Karpas-422 (cell line): Measurements from ENCODE around the gene NEB. TPM values are rescaled to one million over a fixed set of nuclear protein-coding genes. Genes with fewer than 3 reads are reported as not detected.
"Not testable (repeated sequence)": the region's sequence is repeated elsewhere in the genome, so short reads cannot be mapped to it uniquely, and the experiment has no call there.

Experiments
- DNase-seq: peaks from one replicate; pipeline ENCODE4 v3.0.0-alpha.2; 2015
- H2AFZ ChIP-seq: fragments of 200-600 bp; sonication (generic); 2 replicates; pipeline ENCODE4 v1.6.1; 2014; ENCODE audit warnings: antibody characterized with exemption, low read length, mixed read lengths
- H3K27ac ChIP-seq: fragments of 200-600 bp; sonication (generic); 2 replicates; pipeline ENCODE4 v1.5.1; 2014; ENCODE audit warnings: mild to moderate bottlenecking, low read length, moderate library complexity
- H3K27me3 ChIP-seq: fragments of 200-600 bp; sonication (generic); 2 replicates; pipeline ENCODE4 v1.6.1; 2014; ENCODE audit warnings: low read length, mixed read lengths
- H3K36me3 ChIP-seq: fragments of 200-600 bp; sonication (generic); 2 replicates; pipeline ENCODE4 v1.6.1; 2014; ENCODE audit warnings: low read length, mixed read lengths; ENCODE audit not compliant: insufficient read depth
- H3K4me1 ChIP-seq: fragments of 200-600 bp; sonication (generic); 2 replicates; pipeline ENCODE4 v1.6.1; 2014; ENCODE audit warnings: mild to moderate bottlenecking, low read length, mixed read lengths
- H3K4me2 ChIP-seq: fragments of 200-600 bp; sonication (generic); 2 replicates; pipeline ENCODE4 v1.6.1; 2014; ENCODE audit warnings: low read length, low read depth, mild to moderate bottlenecking; ENCODE audit not compliant: poor library complexity, severe bottlenecking
- H3K4me3 ChIP-seq: fragments of 200-600 bp; sonication (generic); 2 replicates; pipeline ENCODE4 v1.5.1; 2014; ENCODE audit warnings: mild to moderate bottlenecking, antibody characterized with exemption, low read length, mixed read lengths
- H3K79me2 ChIP-seq: fragments of 200-600 bp; sonication (generic); 2 replicates; pipeline ENCODE4 v1.6.1; 2014; ENCODE audit warnings: mild to moderate bottlenecking, low read length, mixed read lengths
- H3K9ac ChIP-seq: fragments of 200-600 bp; sonication (generic); 2 replicates; pipeline ENCODE4 v1.6.0; 2014; ENCODE audit warnings: low read length
- H3K9me2 ChIP-seq: fragments of 200-600 bp; sonication (generic), shearing (Covaris generic); replicated peaks from 2 replicates; pipeline ENCODE4 v1.6.0; 2014; ENCODE audit warnings: mild to moderate bottlenecking, low read length, moderate library complexity; ENCODE audit not compliant: insufficient read depth
- H3K9me3 ChIP-seq: fragments of 300-700, 200-600 bp; sonication (generic); 2 replicates; pipeline ENCODE4 v1.6.1; 2014; ENCODE audit warnings: low read length, mixed read lengths
- H4K20me1 ChIP-seq: fragments of 200-600 bp; sonication (generic); 2 replicates; pipeline ENCODE4 v1.6.1; 2014; ENCODE audit warnings: mild to moderate bottlenecking, antibody characterized with exemption, low read length, low read depth; ENCODE audit not compliant: insufficient read depth
- total RNA-seq: library from RNA; depleted of rRNA; stranded (reverse); fragments of >200 nt; shearing (Covaris generic); gene quantifications from 2 replicates; pipeline ENCODE4 v1.2.3, GENCODE V29; 2014; ENCODE audit warnings: low replicate concordance

The NEB gene
- total RNA-seq, 1 experiment from 2014 or later: 1.4 TPM

DNA sequence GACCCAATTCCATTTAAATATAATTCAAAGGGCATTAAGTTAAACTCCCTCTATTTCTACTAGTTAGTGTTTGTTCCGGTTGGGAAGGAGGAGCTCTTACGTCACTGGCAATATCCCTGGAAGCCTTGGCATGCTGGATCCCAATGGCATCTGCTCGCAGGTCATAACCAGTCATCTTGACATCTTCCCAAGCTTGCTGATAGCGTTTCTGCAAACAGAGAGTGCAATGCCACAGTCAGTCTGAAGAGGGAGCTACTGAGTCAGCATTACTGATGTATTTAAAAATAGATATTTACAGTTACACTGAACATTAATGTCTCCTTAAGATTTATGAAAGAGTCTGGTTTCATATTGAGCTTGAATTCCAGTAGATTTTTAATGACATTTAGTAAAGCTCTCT, 153.6 kb downstream of the NEB start:
- not testable (repeated sequence) for H4K20me1 ChIP-seq, H3K4me2 ChIP-seq

DNA sequence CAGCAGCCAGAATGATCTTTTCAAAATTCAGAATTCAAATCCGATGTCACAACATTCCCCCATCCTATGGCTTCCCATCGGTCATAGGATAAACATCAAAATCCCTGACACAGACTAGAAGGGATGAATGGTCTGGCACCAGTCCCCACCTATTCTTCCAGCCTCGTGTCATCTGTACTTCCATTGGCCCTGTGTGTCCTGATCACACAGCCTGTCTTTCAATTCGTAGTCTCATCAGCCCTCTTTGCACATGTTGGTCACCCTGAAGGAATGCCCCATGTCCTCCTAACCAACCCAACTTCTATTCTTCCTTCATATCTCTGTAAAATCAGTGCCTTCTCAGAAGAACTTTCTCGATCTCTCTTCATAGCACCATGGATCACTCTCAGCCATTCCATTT, 157.2 kb downstream of the NEB start:
- Histone ChIP-seq H3K4me1 (no peaks in the 10 kb centered on the region), H3K36me3 (no peaks in the 10 kb centered on the region), H3K4me3 (no peak overlapping the region), H2AFZ (no peak overlapping the region), H3K9me2 (no peaks in the 10 kb centered on the region), H3K4me2 (no peak overlapping the region), H3K9me3 (no peaks in the 10 kb centered on the region), H4K20me1 (no peaks in the 10 kb centered on the region), H3K9ac (no peak overlapping the region), H3K27ac (no peak overlapping the region), H3K27me3 (no peaks in the 10 kb centered on the region), H3K79me2 (no peaks in the 10 kb centered on the region)
- no peak for DNase-seq

More for the DNA sequence above, 153.6 kb downstream of the NEB start:
- H3K4me3 ChIP-seq, H3K79me2 ChIP-seq, H3K36me3 ChIP-seq, DNase-seq, H3K4me1 ChIP-seq, H3K9me3 ChIP-seq, H3K27ac ChIP-seq, H2AFZ ChIP-seq, H3K27me3 ChIP-seq, H3K9me2 ChIP-seq, H3K9ac ChIP-seq: not testable (repeated sequence)

DNA sequence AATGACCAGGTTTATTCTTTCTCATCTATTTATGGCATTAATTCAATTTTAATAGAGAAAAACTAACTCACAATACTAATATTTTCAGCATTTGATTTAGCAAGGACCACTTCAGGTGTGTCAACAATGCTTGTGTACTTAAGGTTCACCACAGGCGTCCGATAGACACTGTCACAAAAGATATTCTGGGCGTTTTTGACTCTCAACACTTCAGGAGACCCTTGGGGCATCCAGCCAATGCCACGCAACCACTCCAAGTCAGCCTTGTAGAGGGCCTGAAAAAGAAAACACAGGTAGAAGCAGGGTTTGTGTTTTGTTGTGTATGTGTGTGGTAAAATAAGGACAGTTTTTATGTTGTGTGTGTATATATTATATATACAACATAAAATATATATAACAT, 158.2 kb downstream of the NEB start:
- DNase-seq: no peak
- Histone ChIP-seq H3K79me2 (no peaks in the 10 kb centered on the region), H3K27me3 (no peaks in the 10 kb centered on the region), H3K27ac (no peak overlapping the region), H2AFZ (no peak overlapping the region), H3K4me2 (no peak overlapping the region), H4K20me1 (no peaks in the 10 kb centered on the region), H3K4me1 (no peaks in the 10 kb centered on the region), H3K9me3 (no peaks in the 10 kb centered on the region), H3K36me3 (no peaks in the 10 kb centered on the region), H3K4me3 (no peak overlapping the region), H3K9me2 (no peaks in the 10 kb centered on the region), H3K9ac (no peak overlapping the region)

DNA sequence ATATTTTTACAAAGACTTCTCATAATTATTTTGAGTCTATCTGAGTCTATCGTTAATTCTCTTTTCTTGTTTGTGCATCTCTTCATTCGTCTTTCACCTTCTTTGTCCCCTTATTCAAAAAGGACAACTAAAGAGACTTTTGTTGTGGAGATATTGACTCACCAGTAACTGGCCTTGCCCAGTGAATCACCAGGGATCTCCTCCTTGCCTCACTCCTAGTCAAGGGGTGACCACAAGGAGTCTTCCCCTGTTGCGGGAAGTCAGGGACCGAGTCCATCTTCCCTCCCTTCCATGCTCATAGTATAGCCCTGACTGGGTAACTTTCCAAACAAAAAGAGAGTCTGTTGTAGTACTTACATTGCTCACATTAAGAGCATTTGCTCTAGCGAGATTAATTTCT, 158.9 kb downstream of the NEB start:
- no peak overlapping the region for H3K4me3 ChIP-seq
- H3K79me2 ChIP-seq: no peaks in the 10 kb centered on the region
- H3K9ac ChIP-seq: no peak overlapping the region
- H3K27me3 ChIP-seq: no peaks in the 10 kb centered on the region
- H3K9me2 ChIP-seq: no peaks in the 10 kb centered on the region
- H4K20me1 ChIP-seq: no peaks in the 10 kb centered on the region
- H3K27ac ChIP-seq: no peak overlapping the region
- no peak overlapping the region for H3K4me2 ChIP-seq
- no peaks in the 10 kb centered on the region for H3K36me3 ChIP-seq
- no peaks in the 10 kb centered on the region for H3K9me3 ChIP-seq
- no peaks in the 10 kb centered on the region for H3K4me1 ChIP-seq
- no peak overlapping the region for H2AFZ ChIP-seq
- DNase-seq: no peak

DNA sequence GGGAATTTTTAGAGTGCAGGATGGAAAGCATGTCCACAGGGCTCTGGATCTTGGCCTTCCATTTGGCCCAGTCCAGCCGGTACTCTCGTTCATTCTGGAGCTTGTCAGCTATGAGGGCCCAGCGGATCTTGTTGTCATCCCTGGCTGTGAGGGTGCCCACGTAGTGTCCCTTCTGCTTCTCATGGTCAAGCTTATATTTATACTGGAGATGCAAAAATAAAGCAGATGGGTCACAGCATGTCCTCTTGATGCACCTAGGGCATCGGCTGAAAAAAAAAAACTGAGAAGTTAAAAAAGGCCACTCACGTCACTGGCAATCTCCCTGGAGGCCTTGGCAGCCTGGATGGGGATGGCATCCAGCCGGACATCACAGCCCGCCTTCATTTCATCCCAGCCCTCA, 164.1 kb downstream of the NEB start:
- DNase-seq: no peak
- Histone ChIP-seq H3K9me3 (no peaks in the 10 kb centered on the region), H3K27me3 (no peaks in the 10 kb centered on the region), H3K4me2 (no peak overlapping the region), H3K9me2 (no peaks in the 10 kb centered on the region), H3K27ac (no peak overlapping the region), H3K9ac (no peak overlapping the region), H2AFZ (no peak overlapping the region), H3K79me2 (no peaks in the 10 kb centered on the region), H3K4me3 (no peak overlapping the region), H3K4me1 (no peaks in the 10 kb centered on the region), H3K36me3 (no peaks in the 10 kb centered on the region), H4K20me1 (no peaks in the 10 kb centered on the region)

DNA sequence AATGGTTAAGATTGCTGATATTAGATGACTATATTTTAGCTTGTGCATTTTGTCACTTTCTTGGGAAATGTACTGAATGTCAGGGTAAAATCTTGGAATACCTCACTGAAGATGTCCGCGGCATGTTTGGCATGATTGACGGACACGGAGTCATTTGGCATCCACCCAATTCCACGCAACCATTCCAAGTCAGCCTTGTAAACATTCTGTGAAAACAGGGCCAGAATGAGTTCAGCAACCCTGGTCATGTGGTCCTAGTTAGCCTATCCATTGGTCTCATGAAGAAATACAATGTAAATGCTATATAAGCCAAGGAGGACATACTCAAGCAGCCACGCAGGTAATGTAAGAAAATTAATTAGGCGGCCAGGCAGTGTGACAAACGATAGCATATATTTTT, 165.1 kb downstream of the NEB start:
- Histone ChIP-seq H3K4me1 (no peaks in the 10 kb centered on the region), H3K79me2 (no peaks in the 10 kb centered on the region), H3K27me3 (no peaks in the 10 kb centered on the region), H3K4me3 (no peak overlapping the region), H3K9me3 (no peaks in the 10 kb centered on the region), H3K36me3 (no peaks in the 10 kb centered on the region), H2AFZ (no peak overlapping the region), H3K4me2 (no peak overlapping the region), H4K20me1 (no peaks in the 10 kb centered on the region), H3K9me2 (no peaks in the 10 kb centered on the region), H3K27ac (no peak overlapping the region), H3K9ac (no peak overlapping the region)
- no peak for DNase-seq

DNA sequence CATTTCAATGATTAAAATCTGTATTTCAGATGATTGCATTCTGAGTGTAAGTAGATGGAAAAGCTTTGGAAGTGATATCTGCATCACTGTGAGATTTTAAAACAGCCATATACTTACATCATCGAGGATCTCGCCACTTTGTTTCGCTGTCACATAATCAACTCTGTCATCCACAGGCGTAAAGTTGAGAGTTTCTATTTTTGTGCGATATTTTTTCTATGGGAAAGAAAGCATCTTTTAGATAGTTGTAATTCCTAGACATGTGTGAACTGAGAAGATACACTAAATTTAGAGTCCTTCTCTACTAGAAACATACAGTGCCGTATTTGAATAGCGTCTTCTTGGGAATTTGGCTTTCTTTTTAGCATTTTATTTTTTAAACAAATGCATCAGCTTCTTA, 165.8 kb downstream of the NEB start:
- Histone ChIP-seq H3K9ac (no peak overlapping the region), H3K79me2 (no peaks in the 10 kb centered on the region), H3K27me3 (no peaks in the 10 kb centered on the region), H3K4me1 (no peaks in the 10 kb centered on the region), H3K4me3 (no peak overlapping the region), H3K9me2 (no peaks in the 10 kb centered on the region), H4K20me1 (no peaks in the 10 kb centered on the region), H2AFZ (no peak overlapping the region), H3K9me3 (no peaks in the 10 kb centered on the region), H3K4me2 (no peak overlapping the region), H3K27ac (no peak overlapping the region), H3K36me3 (no peaks in the 10 kb centered on the region)
- no peak for DNase-seq

DNA sequence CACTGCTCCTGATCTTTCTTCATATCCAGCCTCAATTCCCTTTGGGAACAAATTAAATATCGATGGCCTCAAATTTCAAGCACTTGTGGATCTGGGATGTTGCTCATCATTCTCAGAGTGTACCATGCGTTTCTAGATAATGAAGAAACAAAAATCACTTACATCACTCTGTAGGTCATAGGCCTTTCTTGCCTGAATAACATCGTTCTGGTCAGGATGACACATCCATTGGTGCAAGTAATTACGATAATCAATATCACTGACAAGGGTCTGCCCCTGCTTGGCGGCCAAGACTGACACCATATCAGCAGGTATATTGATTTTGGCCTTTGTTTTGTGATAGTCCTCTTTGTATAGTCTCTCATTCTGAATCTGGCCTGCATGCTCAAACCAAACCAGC, 167.3 kb downstream of the NEB start:
- no peak overlapping the region for H3K9ac ChIP-seq
- H3K79me2 ChIP-seq: no peaks in the 10 kb centered on the region
- no peaks in the 10 kb centered on the region for H3K36me3 ChIP-seq
- no peak overlapping the region for H3K4me3 ChIP-seq
- H2AFZ ChIP-seq: no peak overlapping the region
- H3K4me1 ChIP-seq: no peaks in the 10 kb centered on the region
- H3K9me3 ChIP-seq: no peaks in the 10 kb centered on the region
- H3K27ac ChIP-seq: no peak overlapping the region
- H3K27me3 ChIP-seq: no peaks in the 10 kb centered on the region
- H3K9me2 ChIP-seq: no peaks in the 10 kb centered on the region
- no peaks in the 10 kb centered on the region for H4K20me1 ChIP-seq
- H3K4me2 ChIP-seq: no peak overlapping the region
- DNase-seq: no peak

DNA sequence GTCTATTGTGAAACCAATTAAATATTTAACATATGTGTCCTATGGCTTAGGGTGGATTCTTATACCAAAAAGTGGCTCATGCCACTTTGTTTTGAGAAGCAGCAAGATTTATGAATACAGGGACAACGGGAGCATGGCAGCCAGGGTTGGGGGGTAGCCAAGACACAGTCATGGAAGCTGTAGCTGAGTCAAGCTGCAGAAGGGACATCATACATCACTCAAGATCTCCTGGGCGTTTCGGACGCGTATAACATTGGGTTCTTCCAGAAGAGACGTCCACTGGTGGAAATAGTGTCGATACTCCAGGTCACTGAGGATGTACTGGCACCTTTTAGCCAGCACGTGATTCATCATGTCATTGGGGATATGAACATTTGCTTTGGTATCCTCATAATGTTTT, 171.9 kb downstream of the NEB start:
- Histone ChIP-seq H3K36me3 (no peaks in the 10 kb centered on the region), H3K9me2 (no peaks in the 10 kb centered on the region), H3K27me3 (no peaks in the 10 kb centered on the region), H4K20me1 (no peaks in the 10 kb centered on the region), H2AFZ (no peak overlapping the region), H3K79me2 (no peaks in the 10 kb centered on the region), H3K9ac (no peak overlapping the region), H3K4me1 (no peaks in the 10 kb centered on the region), H3K4me2 (no peak overlapping the region), H3K4me3 (no peak overlapping the region), H3K27ac (no peak overlapping the region), H3K9me3 (no peaks in the 10 kb centered on the region)
- DNase-seq: no peak
